HepG2 (cell line): ENCODE data around the gene SF3A2. TPM values are rescaled to one million over a fixed set of nuclear protein-coding genes. Genes with fewer than 3 reads are reported as not detected.

ENCODE experiments used
- ATF1 ChIP-seq: IDR thresholded peaks from 2 replicates; pipeline ENCODE4 v1.6.1; 2016; ENCODE audit warnings: mild to moderate bottlenecking, control low read depth
- BHLHE40 ChIP-seq: IDR thresholded peaks from 2 replicates; pipeline ENCODE4 v1.6.1; 2011; ENCODE audit warnings: low read length, improper control_type of control experiment
- JUND ChIP-seq: sonication (generic); formaldehyde crosslinking; IDR thresholded peaks from 2 replicates; pipeline ENCODE4 v1.8.0; 2022; ENCODE audit warnings: mild to moderate bottlenecking, missing genetic modification reagents
- KMT2B ChIP-seq: IDR thresholded peaks from 2 replicates; pipeline ENCODE4 v1.6.1; 2016; ENCODE audit warnings: missing genetic modification reagents, missing compliant biosample characterization
- NRL ChIP-seq: sonication (generic); formaldehyde crosslinking; IDR thresholded peaks from 2 replicates; pipeline ENCODE4 v1.5.0; 2020; ENCODE audit warnings: missing genetic modification reagents, mild to moderate bottlenecking, moderate library complexity, borderline replicate concordance
- ONECUT2 ChIP-seq: sonication (generic); formaldehyde crosslinking; IDR thresholded peaks from 2 replicates; pipeline ENCODE4 v1.4.0; 2020; ENCODE audit warnings: missing genetic modification reagents
- THAP11 ChIP-seq: IDR thresholded peaks from 2 replicates; pipeline ENCODE4 v1.6.1; 2016; ENCODE audit warnings: missing biosample characterization, missing genetic modification reagents
- ZIK1 ChIP-seq: sonication (generic); formaldehyde crosslinking; IDR thresholded peaks from 2 replicates; pipeline ENCODE4 v1.5.0; 2020; ENCODE audit warnings: mild to moderate bottlenecking, low read depth, missing genetic modification reagents, borderline replicate concordance
- ZNF33A ChIP-seq: sonication (generic); formaldehyde crosslinking; IDR thresholded peaks from 2 replicates; pipeline ENCODE4 v1.5.1; 2020; ENCODE audit warnings: missing genetic modification reagents, mild to moderate bottlenecking, moderate library complexity, borderline replicate concordance
- ZNF34 ChIP-seq: sonication (generic); formaldehyde crosslinking; IDR thresholded peaks from 2 replicates; pipeline ENCODE4 v1.4.0; 2020; ENCODE audit warnings: mild to moderate bottlenecking, missing genetic modification reagents, borderline replicate concordance
- ZNF83 ChIP-seq: sonication (generic); formaldehyde crosslinking; IDR thresholded peaks from 2 replicates; pipeline ENCODE4 v1.4.0; 2020; ENCODE audit warnings: missing genetic modification reagents, mild to moderate bottlenecking, borderline replicate concordance
- polyA plus RNA-seq, 8 experiments: library from polyadenylated mRNA; depleted of rRNA in 3 of 8; stranded (reverse) in 7 of 8; unstranded in 1 of 8; fragments of >200 nt; fragmentation: Illumina TruSeq in 4 of 8; extraction: Trizol in 4 of 8; gene quantifications; 2 replicates each; pipeline versions ENCODE4 v1.2.1 to v1.2.3, GENCODE V29; 2011 to 2016; ENCODE audit warnings: low read depth in 4 of 8, missing spikeins in 1 of 8, mixed read lengths in 1 of 8; ENCODE audit not compliant: insufficient read depth in 1 of 8
- total RNA-seq, 5 experiments: library from RNA; depleted of rRNA; stranded (reverse); fragments of >200 nt; fragmentation: Illumina TruSeq; extraction: Trizol; gene quantifications; 2 replicates each; pipeline ENCODE4 v1.2.3, GENCODE V29; 2016; ENCODE audit warnings: low read depth in 1 of 5
- TF ChIP-seq, protein P1 (sequence below): sonication (generic); formaldehyde crosslinking; IDR thresholded peaks from 2 replicates; pipeline ENCODE4 v1.9.0; 2021; ENCODE audit warnings: mild to moderate bottlenecking, missing genetic modification reagents
- TF ChIP-seq, protein P2 (sequence below): sonication (generic); formaldehyde crosslinking; IDR thresholded peaks from 2 replicates; pipeline ENCODE4 v1.5.0; 2020; ENCODE audit warnings: mild to moderate bottlenecking, missing genetic modification reagents
- TF ChIP-seq, protein P3 (sequence below): sonication (generic); formaldehyde crosslinking; IDR thresholded peaks from 2 replicates; pipeline ENCODE4 v1.8.1; 2023; ENCODE audit warnings: mild to moderate bottlenecking, missing genetic modification reagents, borderline replicate concordance

Gene SF3A2
- total and polyA plus RNA-seq, 2 of the 13 experiments (the other 11 are each of a cell fraction or from before 2014, with no cell fraction given), result 8.6 to 8.8 TPM

DNA sequence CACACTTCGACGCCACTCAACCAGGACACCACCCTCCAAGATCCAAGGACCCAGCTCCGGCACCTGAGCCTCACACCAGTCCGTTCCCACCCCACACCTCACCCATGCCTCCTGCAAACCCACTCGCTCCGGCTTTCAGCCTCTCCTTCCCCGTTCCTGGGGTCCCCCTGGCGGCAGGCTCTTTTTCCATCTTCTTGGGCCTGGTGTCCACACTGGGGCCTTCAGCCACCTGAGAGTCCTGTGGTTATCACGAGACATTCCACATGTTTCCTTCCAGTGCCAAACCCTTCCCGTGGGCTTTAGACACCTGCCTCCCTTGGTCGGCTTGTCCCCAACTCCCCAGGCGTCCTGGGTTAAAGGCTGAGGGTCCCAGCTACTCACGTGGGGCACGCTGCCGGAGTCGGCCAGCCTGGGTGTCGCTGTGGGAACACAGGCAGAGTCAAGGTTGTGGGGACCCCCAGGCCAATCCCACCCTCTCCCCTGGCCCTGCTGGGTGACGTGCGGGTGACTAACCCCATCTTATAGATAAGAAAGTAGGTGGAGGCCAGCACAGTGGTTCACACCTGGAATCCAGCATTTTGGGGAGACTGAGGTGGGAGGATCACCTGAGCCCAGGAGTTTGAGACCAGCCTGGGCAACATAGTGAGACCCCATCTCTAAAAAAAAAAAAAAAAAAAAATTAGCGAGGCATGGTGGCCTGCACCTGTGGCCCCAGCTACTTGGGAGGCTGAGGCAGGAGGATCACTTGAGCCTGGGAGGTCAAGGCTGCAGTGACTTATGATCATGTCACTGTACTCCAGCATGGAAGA lies 17.6 kb downstream of the SF3A2 start (continued):
- TF ChIP-seq, protein P1, sequence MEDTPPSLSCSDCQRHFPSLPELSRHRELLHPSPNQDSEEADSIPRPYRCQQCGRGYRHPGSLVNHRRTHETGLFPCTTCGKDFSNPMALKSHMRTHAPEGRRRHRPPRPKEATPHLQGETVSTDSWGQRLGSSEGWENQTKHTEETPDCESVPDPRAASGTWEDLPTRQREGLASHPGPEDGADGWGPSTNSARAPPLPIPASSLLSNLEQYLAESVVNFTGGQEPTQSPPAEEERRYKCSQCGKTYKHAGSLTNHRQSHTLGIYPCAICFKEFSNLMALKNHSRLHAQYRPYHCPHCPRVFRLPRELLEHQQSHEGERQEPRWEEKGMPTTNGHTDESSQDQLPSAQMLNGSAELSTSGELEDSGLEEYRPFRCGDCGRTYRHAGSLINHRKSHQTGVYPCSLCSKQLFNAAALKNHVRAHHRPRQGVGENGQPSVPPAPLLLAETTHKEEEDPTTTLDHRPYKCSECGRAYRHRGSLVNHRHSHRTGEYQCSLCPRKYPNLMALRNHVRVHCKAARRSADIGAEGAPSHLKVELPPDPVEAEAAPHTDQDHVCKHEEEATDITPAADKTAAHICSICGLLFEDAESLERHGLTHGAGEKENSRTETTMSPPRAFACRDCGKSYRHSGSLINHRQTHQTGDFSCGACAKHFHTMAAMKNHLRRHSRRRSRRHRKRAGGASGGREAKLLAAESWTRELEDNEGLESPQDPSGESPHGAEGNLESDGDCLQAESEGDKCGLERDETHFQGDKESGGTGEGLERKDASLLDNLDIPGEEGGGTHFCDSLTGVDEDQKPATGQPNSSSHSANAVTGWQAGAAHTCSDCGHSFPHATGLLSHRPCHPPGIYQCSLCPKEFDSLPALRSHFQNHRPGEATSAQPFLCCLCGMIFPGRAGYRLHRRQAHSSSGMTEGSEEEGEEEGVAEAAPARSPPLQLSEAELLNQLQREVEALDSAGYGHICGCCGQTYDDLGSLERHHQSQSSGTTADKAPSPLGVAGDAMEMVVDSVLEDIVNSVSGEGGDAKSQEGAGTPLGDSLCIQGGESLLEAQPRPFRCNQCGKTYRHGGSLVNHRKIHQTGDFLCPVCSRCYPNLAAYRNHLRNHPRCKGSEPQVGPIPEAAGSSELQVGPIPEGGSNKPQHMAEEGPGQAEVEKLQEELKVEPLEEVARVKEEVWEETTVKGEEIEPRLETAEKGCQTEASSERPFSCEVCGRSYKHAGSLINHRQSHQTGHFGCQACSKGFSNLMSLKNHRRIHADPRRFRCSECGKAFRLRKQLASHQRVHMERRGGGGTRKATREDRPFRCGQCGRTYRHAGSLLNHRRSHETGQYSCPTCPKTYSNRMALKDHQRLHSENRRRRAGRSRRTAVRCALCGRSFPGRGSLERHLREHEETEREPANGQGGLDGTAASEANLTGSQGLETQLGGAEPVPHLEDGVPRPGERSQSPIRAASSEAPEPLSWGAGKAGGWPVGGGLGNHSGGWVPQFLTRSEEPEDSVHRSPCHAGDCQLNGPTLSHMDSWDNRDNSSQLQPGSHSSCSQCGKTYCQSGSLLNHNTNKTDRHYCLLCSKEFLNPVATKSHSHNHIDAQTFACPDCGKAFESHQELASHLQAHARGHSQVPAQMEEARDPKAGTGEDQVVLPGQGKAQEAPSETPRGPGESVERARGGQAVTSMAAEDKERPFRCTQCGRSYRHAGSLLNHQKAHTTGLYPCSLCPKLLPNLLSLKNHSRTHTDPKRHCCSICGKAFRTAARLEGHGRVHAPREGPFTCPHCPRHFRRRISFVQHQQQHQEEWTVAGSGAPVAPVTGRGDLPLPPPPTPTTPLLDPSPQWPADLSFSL (CRISPR knock-in tag), result no peak
- TF ChIP-seq, protein P2, sequence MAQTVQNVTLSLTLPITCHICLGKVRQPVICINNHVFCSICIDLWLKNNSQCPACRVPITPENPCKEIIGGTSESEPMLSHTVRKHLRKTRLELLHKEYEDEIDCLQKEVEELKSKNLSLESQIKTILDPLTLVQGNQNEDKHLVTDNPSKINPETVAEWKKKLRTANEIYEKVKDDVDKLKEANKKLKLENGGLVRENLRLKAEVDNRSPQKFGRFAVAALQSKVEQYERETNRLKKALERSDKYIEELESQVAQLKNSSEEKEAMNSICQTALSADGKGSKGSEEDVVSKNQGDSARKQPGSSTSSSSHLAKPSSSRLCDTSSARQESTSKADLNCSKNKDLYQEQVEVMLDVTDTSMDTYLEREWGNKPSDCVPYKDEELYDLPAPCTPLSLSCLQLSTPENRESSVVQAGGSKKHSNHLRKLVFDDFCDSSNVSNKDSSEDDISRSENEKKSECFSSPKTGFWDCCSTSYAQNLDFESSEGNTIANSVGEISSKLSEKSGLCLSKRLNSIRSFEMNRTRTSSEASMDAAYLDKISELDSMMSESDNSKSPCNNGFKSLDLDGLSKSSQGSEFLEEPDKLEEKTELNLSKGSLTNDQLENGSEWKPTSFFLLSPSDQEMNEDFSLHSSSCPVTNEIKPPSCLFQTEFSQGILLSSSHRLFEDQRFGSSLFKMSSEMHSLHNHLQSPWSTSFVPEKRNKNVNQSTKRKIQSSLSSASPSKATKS (CRISPR knock-in tag), result no peak
- TF ChIP-seq, protein P3, sequence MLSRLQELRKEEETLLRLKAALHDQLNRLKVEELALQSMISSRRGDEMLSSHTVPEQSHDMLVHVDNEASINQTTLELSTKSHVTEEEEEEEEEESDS (CRISPR knock-in tag), result no peak
- no peak for TF ChIP-seq ZNF33A (CRISPR knock-in tag)
- no peak for TF ChIP-seq JUND (CRISPR knock-in tag)
- 0 out of 2 replicates have a peak, but pooled peaks have one; percentile 16 for TF ChIP-seq NRL (CRISPR knock-in tag)
- TF ChIP-seq ZNF34 (CRISPR knock-in tag), result no peak
- no peak for TF ChIP-seq ONECUT2 (CRISPR knock-in tag)
- TF ChIP-seq ZNF83 (CRISPR knock-in tag), result peak; percentile 57; the same call in 1 of the 2 replicates
- TF ChIP-seq THAP11, result 0 out of 2 replicates have a peak, but pooled peaks have one; percentile 16
- TF ChIP-seq KMT2B (CRISPR knock-in tag), result no peak
- no peak for TF ChIP-seq ATF1 (CRISPR knock-in tag)
- TF ChIP-seq ZIK1 (CRISPR knock-in tag), result no peak
- TF ChIP-seq BHLHE40, result no peak
